ENCODE measurements around the gene SMARCB1.

Gene SMARCB1

DNA sequence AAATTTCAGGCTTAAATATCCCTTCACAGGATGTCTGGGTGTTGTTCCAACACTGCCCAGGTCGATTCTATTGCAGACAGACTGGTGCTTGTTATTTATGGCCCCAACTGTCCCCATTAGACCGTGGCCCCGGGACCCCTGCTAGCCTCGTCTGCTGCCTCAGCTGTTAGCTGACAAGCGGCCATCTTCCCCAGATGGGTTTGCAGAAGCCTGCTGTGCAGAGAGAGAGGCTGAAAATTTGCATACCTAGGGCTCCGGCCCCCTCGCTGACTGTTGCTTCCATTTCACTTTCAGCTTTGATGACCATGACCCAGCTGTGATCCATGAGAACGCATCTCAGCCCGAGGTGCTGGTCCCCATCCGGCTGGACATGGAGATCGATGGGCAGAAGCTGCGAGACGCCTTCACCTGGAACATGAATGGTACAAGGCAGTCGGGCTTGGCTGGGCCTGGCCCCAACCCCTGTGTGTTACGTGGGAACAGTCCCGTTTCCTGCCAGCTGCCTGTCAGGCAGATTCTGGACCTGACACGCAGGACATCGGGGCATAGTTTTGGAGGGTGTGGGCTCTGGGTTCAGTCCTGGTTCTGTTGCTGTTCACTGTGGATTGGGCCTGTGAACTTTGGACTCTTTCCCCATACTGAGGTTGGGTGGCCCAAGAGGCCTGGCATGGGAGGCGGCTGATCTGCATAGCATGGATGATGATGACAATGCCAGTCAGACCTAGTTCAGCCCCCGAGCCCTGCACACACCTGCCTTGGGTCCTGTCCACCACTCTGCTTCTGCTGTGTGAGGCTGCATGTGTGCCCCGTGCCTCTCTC, 16.4 kb downstream of the SMARCB1 start:
- DNase-seq (ENCODE audit: low read depth) = no peak

DNA sequence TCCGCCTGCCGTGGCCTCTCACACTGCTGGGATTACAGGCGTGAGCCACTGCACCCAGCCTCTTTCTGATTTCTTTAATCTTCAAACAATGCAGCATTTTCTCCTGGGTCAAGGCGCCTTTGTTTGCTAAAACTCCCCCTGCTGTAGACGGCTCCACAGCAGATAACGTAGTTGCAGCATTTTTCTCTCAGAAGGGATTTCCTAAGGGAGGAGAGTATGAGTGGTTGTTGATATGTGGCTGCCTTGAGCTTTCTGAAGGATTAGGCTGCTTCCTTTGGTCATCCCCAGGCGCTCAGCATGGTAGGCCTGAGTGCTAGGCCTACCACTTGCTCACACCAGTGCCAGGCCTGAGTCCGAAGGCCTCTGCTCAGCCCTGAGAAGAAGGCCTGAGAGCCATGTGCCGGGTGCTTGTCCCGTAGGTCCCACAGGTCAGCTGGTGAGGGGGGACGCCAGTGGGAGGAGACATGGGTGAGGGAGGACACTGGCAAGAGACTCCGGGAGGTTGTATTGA, 18.1 kb downstream of the SMARCB1 start:
- no peak for DNase-seq (ENCODE audit: low read depth)

- no peak for DNase-seq (ENCODE audit: low read depth)
Measured at GRCh38 chr22:23806837-23807236, 20.1 kb downstream of the SMARCB1 start.

- no peak for DNase-seq (ENCODE audit: low read depth)
Measured at GRCh38 chr22:23812378-23812777, 25.6 kb downstream of the SMARCB1 start.

- no peak for DNase-seq (ENCODE audit: low read depth)
Measured at GRCh38 chr22:23815541-23816155, 28.9 kb downstream of the SMARCB1 start.

DNA sequence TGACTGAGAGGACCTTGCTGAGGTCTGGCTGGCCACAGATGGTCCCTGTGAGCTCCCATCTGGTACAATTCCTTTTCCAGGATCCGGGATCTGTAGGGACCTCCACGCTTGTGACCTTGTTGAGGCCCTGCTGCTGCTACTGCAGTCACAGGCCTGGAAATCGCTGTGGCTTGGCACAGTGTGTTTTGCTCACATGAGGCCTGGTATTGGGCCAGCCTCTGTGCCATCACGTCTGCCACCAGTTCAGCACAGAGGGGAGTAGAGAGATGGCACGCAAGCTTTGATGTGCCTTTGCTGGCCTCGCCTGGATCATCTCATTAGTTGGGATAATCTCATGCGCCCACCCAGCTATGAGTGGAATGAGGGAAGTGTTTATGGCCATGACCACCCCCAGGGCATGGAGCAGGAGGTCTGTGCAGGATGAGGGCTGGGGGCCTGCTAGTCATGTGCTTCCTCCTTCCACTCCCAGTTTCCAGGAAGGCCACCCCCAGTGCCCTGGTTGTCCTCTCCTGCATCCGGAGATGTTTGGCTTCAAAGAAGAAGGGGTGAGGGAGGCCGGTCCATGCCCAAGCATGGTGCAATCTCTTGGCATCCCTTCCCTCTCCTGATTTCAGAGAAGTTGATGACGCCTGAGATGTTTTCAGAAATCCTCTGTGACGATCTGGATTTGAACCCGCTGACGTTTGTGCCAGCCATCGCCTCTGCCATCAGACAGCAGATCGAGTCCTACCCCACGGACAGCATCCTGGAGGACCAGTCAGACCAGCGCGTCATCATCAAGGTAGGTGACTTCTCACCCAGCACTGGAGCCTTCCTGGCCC, 29.6 kb downstream of the SMARCB1 start:
- DNase-seq (ENCODE audit: low read depth) = no peak

DNA sequence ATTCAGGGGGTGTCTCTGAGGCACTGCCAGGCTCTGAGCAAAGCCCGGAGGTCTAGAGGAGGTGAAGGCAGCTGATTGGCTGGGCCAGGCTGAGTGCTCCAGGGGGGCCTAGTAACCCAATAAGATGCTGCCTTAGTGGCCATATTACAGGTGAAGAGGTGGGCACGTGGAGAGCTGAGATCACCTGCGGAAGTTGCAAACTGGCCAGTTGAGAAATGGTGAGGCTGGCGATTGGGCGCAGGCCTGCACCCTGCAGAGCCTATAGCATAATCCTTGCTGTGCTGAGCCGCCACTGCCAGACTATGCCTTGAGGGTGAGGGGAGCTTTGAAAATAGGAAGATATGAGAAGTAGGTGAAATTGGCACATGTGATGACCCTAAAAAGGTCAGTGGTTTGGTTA, 30.4 kb downstream of the SMARCB1 start:
- DNase-seq (ENCODE audit: low read depth) = no peak

- no peak for DNase-seq (ENCODE audit: low read depth)
Measured at GRCh38 chr22:23818541-23818940, 31.8 kb downstream of the SMARCB1 start.

DNA sequence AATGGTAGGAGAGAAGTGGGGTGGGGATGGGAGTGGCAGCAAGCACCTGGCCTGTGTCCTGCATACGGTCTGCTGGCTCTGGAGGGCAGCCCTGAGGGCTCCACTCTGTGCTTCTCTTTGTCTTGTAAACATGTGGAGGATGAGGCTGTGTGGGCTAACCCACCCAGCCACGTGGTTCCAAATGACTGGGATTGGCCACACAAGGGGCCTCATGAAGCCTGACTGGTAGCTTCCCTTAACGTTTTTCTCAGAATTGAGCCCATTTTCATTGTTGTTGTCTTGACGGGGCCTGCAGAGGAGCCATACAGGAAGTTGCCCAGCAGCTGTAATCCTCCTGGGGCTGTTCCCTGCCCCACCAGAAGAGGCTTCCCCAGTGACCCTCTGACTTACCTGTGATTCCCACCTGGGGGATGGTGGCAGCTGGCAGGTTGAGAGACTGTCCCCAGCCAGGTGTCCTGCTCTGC, 34.0 kb downstream of the SMARCB1 start:
- DNase-seq (ENCODE audit: low read depth) = no peak

DNA sequence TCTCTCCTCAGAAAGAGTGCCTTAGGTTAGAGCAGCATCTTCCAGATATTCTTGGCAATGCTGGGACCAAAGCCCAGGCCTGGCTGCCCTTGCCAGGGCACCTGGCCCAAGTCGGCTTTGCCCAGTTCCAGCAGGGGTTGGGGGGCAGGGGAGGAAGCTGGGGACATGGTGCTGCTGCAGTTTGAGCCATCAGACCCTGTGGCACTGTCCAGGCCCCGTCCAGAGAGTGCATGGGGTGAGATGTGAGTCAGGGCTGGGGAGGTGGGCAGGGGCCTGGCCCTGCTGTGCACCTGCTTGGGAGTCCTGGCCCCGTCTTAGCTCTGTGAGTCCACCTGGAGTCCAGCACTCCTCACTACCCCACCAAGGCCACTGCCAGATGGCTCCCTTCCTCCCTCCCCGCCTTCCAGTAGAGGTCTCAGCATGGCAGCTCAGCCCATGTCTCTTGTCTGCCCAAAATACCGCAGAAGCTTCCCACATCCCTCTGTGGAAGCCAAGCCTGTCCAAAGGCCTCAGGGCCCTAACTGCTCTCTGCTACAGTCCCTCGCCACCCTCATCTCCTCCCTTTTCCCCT, 35.4 kb downstream of the SMARCB1 start:
- no peak for DNase-seq (ENCODE audit: low read depth)

DNA sequence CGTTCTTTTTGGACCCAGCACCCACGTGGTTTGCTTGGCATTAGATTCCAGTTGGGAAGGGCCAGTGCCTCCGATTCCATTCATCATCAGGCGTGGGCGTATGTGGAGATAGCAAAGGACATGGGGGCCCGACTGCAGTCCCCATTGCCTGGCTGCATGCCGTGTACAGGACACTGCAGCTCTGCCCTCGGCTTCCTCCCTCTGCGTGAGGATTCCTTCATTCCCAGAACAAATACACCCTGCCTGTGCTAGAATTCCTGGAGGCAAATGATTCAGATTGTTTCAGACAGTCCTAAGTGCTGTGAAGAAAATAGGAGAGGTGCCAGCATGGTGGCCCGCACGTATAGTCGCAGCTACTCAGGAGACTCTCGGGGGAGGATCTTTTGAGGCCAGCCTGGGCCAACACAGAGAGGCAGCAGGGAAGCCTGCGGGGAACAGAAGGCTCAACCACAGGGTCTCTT, 36.6 kb downstream of the SMARCB1 start:
- no peak for DNase-seq (ENCODE audit: low read depth)

DNA sequence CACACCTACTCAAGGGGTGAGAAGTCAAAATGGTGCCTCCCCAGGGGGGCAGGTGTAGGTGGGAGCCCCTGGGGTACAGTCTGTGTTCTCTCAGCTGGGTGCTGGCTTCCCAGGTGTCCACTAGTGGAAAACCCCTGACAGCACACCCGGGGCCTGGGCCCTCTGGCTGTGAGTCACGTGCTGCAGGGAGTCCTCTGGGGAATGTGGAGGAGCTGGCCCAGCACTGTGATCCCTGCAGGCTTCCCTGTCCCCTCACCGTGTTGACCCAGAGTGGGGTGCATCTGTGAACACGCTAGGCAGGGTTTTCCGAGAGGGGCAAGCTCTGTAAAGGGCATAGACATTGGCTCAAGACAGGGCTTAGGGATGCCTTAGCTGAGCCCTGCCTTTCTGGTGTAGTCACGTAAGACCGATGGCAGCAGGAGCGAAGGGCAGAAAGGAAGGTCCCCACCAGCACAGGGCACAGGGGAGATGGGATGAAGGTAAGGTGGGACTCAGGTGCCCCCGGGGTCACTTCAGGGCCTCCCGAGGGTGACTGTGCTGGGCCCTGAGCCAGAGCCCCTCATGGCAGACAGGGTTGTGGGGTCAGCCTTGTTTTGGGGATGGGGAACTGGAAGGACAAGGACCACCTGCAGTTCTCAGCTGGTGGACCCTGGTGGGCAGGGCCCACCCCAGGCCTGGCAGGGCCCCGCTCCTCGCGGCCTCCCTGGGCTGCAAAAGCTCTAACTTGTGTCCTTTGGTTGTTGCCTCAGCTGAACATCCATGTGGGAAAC, 37.9 kb downstream of the SMARCB1 start:
- no peak for DNase-seq (ENCODE audit: low read depth)

DNA sequence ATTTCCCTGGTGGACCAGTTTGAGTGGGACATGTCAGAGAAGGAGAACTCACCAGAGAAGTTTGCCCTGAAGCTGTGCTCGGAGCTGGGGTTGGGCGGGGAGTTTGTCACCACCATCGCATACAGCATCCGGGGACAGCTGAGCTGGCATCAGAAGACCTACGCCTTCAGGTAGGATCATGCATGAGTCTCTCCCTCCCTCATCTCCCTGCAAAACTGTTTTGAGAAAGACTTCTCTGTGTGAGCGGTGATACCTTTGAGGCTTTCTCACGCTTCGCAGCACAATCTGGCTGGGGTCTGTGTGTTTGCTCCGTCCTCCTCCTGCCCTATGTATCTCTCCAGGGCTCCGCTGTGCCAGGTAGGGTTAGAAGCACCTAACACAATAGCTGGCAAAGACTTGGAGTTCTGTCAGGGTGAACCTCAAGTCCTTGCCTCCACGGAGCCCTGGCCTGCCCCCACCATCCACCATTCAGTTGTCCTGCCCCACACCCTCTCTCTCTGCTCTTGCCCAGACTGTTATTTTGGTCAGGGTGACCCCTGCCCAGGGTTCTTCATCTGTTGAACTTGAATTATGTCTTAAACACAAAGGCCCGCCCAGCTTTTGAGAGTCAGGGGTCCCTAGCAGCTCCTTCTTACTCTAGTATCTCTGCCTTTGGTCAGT, 38.6 kb downstream of the SMARCB1 start:
- DNase-seq (ENCODE audit: low read depth) = no peak

DNA sequence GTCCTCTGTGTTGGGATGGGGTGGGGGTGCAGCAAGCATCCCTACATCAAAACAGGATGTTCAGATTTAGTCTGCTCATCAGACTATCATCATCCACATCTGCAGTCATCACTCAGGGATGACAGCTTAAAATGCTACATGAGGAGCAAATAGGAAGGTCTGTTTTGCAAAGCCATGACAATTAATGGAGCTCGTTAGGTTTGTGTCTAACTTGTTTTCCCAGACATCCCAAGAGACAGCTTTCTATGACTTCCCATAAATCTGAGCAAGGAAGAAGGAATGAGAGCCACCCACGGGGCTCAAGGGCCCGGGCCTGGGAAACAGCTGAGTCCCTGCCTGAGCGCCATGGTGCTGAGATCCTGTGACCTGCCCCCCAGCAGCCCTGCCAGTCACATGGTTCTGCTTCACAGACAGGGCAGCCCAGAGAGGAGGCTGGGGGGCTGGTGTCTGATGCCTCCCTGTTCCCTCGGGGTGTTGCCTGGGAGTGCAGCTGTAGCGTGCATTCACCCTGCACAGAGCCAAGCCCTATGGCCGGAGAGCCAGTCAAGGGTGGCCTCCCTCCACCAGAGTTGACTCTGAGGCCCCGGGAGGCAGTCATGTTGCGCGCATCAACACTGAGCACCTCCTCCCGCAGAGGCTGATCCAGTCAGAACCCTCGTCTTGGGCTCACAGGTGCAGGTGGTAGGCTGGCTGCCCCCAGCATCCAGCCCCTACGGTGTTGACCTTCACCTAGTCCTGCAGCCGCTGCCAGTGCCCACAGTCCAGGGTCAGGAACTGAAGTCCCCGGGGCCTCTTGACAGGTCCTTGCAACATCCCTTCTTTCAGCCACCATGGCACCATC, 40.0 kb downstream of the SMARCB1 start:
- peak; percentile 76 for DNase-seq (ENCODE audit: low read depth)

DNA sequence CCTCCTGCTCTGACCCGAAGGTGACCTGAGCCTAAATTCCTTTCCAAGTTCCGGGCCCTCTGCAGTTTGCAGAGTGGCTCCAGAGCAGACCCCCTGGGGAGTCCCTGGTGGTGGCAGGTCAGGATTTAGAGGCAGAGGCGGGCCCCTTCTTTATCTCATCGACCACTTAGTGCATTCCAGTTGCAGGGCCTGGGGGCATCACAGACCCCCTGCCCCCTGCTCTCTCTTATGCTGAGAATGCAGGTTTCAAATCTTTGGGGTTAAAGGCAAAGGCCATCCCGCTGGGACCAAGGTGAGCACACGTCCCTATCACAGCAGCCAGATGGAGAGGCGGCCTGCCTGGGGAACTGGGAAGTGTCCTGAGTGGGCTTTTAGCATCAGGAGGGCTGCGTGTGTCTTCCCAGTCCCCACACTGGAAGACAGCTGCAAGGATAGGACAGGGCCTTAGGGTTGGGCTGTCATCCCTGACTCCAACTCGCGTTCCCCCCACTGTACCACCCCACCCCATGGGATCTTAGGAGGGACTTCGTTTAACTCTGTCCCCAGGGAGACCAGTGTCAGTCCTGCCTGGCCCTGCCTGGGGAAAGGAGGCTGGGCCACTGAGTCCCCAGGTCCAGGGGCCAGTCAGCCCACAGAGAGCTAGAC, 40.7 kb downstream of the SMARCB1 start:
- DNase-seq (ENCODE audit: low read depth) = no peak

DNA sequence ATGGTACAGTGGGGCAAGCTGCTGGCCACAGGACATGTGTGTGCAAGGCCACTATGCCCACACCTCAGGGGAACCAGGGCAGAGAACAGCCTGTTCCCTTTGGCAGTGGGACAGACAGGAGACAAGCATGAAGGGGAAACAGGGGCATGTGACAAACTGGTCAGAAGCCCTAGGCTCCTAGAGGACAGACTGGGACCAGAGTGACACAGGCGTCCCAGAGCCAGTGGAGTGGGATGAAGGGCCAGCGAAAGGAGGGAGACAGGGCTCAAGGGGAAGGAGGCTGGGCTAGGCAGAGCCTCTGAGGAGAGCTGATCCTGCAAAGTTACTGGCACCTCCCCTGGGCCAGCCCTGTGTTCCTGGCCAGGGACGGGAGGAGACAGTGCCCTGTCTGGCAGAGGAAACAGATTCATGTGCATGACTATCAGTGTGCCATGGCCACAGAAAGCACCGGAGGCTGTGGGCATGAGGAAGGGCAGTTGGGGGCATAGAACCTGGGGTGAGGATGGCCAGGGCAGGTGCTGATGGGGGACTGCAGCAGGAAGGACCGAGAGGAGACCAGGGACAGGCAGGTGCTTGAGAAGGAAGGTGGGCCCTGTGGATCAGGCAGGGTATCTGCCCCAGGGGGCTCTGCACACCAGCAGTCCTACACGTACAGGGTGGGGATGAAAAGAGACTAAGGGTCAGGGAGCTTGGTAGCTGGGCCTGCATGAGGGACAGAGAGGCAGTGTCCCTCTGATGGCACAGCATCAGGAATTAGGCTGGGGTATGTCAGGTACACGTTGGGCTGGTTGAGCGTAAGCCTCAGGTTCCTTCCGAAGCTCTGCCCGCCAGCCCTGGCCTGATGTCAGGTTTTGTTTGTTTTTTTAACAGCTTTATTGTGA, 42.3 kb downstream of the SMARCB1 start:
- no peak for DNase-seq (ENCODE audit: low read depth)

DNA sequence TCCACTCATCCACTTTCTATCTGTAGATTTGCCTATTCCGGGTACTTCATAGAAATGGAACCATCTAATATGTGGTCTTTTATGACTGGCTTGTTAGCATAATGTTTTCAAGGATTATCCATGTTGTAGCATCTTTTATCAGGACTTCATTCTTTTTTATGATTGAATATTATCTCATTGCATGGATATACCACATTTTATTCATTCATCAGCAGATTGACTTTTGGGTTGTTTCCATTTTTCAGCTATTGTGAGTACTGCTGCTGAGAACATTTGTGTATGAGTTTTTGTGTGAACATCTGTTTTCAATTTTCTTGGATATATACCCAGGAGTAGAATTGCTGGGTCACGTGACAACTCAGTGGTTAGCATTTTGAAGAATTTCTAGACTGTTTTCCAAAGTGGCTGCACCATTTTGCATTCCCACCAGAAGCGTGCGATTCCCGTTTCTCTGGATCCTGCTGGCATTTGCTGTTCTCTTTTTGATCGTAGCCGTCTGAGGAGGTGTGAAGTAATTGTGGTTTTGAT, 43.1 kb downstream of the SMARCB1 start:
- peak; percentile 91 for DNase-seq (ENCODE audit: low read depth)

GRCh38 chr22:23831261-23831660, 44.5 kb downstream of the SMARCB1 start:
- DNase-seq (ENCODE audit: low read depth) = no peak

Measured in GM04503 (cell line).